GM18508 (cell line): ENCODE data around the gene FZR1.

Source experiments
- ATAC-seq: cut with Tn5 transposase; IDR thresholded peaks from one replicate; pipeline ENCODE4 v1.9.1; 2021; ENCODE audit warnings: moderate number of reproducible peaks; ENCODE audit not compliant: insufficient read depth, unreplicated experiment

The FZR1 gene

GRCh38 chr19:3471954-3472655 is 34.0 kb upstream of the FZR1 start:
- no peak for ATAC-seq

GRCh38 chr19:3474010-3474409 is 32.1 kb upstream of the FZR1 start:
- ATAC-seq: no peak

- no peak for ATAC-seq
Measured at GRCh38 chr19:3474614-3475013, 31.5 kb upstream of the FZR1 start.

GRCh38 chr19:3475449-3475848 is 30.7 kb upstream of the FZR1 start:
- ATAC-seq: no peak

- no peak for ATAC-seq
Measured at GRCh38 chr19:3476830-3477229, 29.3 kb upstream of the FZR1 start.

GRCh38 chr19:3477506-3477905 is 28.6 kb upstream of the FZR1 start:
- no peak for ATAC-seq

- no peak for ATAC-seq
Measured at GRCh38 chr19:3477951-3478350, 28.2 kb upstream of the FZR1 start.

- no peak for ATAC-seq
Measured at GRCh38 chr19:3478409-3479176, 27.5 kb upstream of the FZR1 start.

GRCh38 chr19:3479177-3479833 is 26.8 kb upstream of the FZR1 start:
- ATAC-seq: no peak

GRCh38 chr19:3479834-3480215 is 26.3 kb upstream of the FZR1 start:
- ATAC-seq: no peak

- ATAC-seq: no peak
Measured at GRCh38 chr19:3480383-3481091, 25.6 kb upstream of the FZR1 start, which contains the start of gene SMIM24. SMIM24 (minus strand) TSS chr19:3480525; CDS start chr19:3480463, 62 bp downstream.

GRCh38 chr19:3481241-3482090 is 24.6 kb upstream of the FZR1 start:
- no peak for ATAC-seq

- ATAC-seq: no peak
Measured at GRCh38 chr19:3482507-3483225, 23.4 kb upstream of the FZR1 start.

- ATAC-seq: no peak
Measured at GRCh38 chr19:3483226-3483628, 22.9 kb upstream of the FZR1 start, which contains the start of gene SMIM44. SMIM44 (minus strand) TSS chr19:3483441; CDS start chr19:3483403, 38 bp downstream.

GRCh38 chr19:3491396-3492119 is 14.6 kb upstream of the FZR1 start:
- no peak for ATAC-seq

GRCh38 chr19:3492131-3492839 is 13.8 kb upstream of the FZR1 start:
- ATAC-seq: no peak

GRCh38 chr19:3492919-3493318 is 13.2 kb upstream of the FZR1 start:
- no peak for ATAC-seq

- ATAC-seq: no peak
Measured at GRCh38 chr19:3493651-3494050, 12.5 kb upstream of the FZR1 start.
